ENCODE results near the gene RILPL1.
"Not testable (repeated sequence)": the region's sequence is repeated elsewhere in the genome, so short reads cannot be mapped to it uniquely, and the experiment has no call there.

RILPL1 gene

DNA sequence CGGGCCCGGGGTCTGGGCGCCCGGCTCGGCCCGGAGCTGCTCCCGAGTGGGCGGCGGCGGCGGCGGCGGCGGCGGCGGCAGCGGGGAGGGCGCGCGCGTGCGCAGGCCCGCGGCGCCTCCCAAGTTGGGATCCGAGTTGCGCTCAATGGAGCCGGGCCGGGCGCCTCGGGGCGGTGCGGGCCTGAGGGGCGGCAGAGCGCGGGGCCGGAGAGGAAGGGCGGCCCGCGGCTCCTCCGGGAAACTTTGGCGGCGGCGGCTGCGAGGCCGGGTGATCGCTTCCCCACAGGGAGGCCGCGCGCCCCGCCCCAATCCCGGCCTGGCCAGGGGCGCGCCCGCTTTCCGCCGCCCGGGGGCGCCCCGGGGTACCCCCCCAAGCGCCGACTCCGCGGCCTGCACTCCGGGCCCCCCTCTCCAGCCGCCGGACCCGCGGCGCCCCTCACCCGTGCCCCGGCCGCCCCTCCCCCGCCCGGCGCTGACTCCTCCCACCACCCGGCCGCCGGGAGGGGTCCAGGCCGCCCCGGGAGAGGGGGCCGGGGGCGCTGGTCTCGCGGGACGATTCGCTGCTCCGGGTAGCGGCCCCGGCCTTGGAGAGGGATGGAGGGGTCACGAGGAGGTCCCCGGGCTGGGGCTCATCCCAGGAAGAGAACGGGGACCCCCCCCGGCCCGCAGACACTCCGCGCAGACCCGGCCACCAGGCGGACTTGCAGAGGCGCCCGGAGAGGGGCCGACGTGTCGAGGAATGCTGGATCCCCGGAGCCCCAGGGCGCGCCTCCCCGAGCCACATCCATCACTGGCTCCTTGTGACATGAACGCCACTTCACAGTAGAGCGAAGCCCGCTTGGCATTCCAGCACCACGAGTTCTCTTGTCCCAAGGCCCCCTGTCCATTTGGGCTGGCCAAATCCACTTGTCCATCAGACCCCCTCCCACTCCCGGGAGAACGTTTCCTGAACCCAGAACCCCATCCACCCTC lies at the start of gene RILPL1:
Gene RILPL1 (minus strand): TSS at position 48 of the 972 bp plus-strand sequence. CDS start 237 bp downstream, outside the sequence.
- TF ChIP-seq CTCF (conservative IDR thresholded peaks at IDR 0.05): peak; percentile 53
- peak within 1 kb of the TSS; percentile 92 for H3K27ac ChIP-seq

DNA sequence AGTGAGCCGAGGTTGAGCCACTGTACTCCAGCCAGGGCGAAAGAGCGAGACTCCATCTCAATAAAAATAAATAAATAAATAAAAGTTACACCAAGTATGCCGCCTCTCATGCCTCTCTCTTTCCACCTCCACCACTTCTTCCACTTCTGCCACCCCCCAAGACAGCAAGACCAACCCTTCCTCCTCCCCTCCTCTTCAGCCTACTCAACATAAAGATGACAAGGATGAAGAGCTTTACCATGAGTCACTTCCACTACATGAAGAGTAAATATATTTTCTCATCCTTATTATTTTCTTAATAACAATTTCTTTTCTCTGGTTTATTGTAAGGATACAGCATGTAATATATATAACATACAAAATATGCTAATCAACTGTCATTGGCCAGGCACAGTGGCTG lies 47.3 kb upstream of the RILPL1 start:
- TF ChIP-seq CTCF (conservative IDR thresholded peaks at IDR 0.05): no peak
- no peak overlapping the region for H3K27ac ChIP-seq

DNA sequence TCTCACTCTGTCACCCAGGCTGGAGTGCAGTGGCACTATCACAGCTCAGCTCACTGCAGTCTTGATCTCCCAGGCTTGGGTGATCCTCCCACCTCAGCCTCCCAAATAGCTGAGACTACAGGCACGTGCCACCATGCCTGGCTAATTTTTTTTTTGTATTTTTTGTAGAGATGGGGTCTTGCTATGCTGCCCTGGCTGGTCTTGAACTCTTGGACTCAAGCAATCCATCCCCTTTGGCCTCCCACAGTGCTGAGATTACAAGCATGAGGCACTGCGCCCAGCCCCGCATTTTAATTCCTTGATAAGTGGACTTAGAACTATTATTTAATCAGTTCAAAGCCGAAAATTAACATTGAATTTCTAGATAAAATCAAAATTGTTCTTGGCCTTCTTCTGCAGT lies 45.3 kb upstream of the RILPL1 start:
- not testable (repeated sequence) for H3K27ac ChIP-seq

DNA sequence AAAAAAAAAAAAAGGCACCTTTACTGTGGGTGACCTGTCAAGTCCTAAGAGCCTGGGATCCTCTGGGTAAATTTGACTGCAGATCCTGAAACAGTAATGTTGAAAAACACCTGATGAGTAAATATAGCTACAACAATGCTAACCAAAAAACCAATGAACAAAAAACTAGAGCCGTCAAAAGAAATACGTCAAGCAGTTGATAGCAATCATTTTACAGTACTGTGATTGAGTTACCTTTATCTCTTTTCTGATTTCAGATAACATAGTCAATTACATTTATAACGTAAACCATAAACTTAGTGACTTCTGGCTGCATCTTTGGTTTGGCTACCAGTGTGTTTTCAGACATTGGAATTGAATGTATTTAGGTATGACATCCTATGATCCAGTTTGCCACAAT lies 44.7 kb upstream of the RILPL1 start:
- no peak for TF ChIP-seq CTCF (conservative IDR thresholded peaks at IDR 0.05)
- no peak overlapping the region; the same call in 1 of the 2 replicates for H3K27ac ChIP-seq

DNA sequence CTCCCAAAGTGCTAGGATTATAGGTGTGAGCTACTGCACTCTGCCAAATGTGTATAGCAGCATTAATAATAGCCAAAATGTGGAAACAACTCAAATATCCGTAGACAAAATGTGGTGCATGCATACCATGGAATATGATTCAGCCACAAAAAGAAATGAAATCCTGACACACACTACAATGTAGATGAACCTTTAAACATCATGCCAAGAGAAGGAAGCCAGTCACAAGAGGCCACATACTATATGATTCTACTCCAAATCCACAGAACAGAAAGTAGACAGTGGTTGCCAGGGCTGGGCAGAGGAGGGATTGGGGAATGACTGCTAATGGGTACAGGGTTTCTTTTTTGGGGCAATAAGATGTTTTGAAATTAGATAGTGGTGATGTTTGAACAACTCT lies 43.1 kb upstream of the RILPL1 start:
- no peak overlapping the region for H3K27ac ChIP-seq
- TF ChIP-seq CTCF (conservative IDR thresholded peaks at IDR 0.05): no peak

DNA sequence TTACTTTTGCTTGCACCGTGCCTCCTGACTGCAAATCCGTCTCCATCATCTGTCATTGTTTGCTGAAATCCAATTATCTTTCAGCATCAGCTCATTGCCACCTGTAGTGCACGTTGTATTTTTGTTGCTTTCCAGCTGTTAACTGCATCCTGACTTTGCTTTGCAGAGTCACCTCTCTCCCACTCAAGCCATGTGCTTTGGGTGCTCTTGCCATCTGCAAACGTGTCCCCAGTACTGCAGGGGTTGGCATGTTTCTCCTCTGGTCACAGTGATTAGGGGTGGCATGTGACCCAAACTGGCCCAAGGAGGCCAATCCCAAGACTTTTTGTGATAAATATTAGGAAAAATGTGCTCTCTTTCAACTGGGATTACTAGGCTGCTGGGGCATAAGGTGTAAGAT lies 40.4 kb upstream of the RILPL1 start:
- no peak for TF ChIP-seq CTCF (conservative IDR thresholded peaks at IDR 0.05)
- no peak overlapping the region for H3K27ac ChIP-seq

- no peak overlapping the region for H3K27ac ChIP-seq
- no peak for TF ChIP-seq CTCF (conservative IDR thresholded peaks at IDR 0.05)
Measured at GRCh38 chr12:123572391-123572790, 38.9 kb upstream of the RILPL1 start.

- no peak overlapping the region for H3K27ac ChIP-seq
- TF ChIP-seq CTCF (conservative IDR thresholded peaks at IDR 0.05): no peak
Measured at GRCh38 chr12:123571343-123571813, 37.9 kb upstream of the RILPL1 start.

Measured in VCaP (cell line).